AG04450 (cell line): ENCODE results near the gene SIGLEC1. TPM values are rescaled to one million over a fixed set of nuclear protein-coding genes. Genes with fewer than 3 reads are reported as not detected.

Source experiments
- CTCF ChIA-PET: fragments of 300-600, 350-600 bp; formaldehyde crosslinking; extraction: SDS; loops from one replicate; lab custom pipeline; 2022; ENCODE audit warnings: antibody characterized with exemption, inconsistent platforms; lab: Charles Lee
- POLR2A ChIA-PET: fragments of 350-600 bp; formaldehyde crosslinking; extraction: SDS; loops from one replicate; lab custom pipeline; 2021; ENCODE audit warnings: antibody characterized with exemption, inconsistent platforms; lab: Yijun Ruan, JAX
- DNase-seq: peaks from one replicate; pipeline ENCODE4 v3.0.0-alpha.2; 2011; ENCODE audit warnings: low read depth, low spot score
- H3K27ac ChIP-seq: one replicate; pipeline ENCODE4 v1.5.1; 2012; ENCODE audit warnings: low read depth, low read length, control low read depth
- H3K27me3 ChIP-seq: one replicate; pipeline ENCODE4 v1.6.0; 2012; ENCODE audit warnings: low read length; ENCODE audit not compliant: control insufficient read depth, insufficient read depth
- H3K4me3 ChIP-seq: 2 replicates; pipeline ENCODE4 v1.5.1; 2011; ENCODE audit warnings: mild to moderate bottlenecking, low read depth, low read length, control low read depth
- H3K9me3 ChIP-seq: 2 replicates; pipeline ENCODE4 v1.5.1; 2012; ENCODE audit warnings: low read length; ENCODE audit not compliant: control insufficient read depth, insufficient read depth
- polyA plus RNA-seq: library from polyadenylated mRNA; depleted of rRNA; stranded (reverse); fragments of >200 nt; gene quantifications from 2 replicates; pipeline ENCODE4 v1.2.3, GENCODE V29; 2011; rRNA removed
- TF ChIP-seq, protein P1 (sequence below): IDR thresholded peaks from 2 replicates; pipeline ENCODE4 v1.5.1; 2011; ENCODE audit warnings: low read depth, low read length, control low read depth, inconsistent platforms

SIGLEC1 gene
- polyA plus RNA-seq, 1 experiment, result not detected

- H3K27me3 ChIP-seq, result peaks cover 40% of the 10 kb centered on the region
- POLR2A ChIA-PET, result no interaction called here
These were observed 49.2 kb downstream of the SIGLEC1 start, which contains the start of gene GFRA4 for GRCh38 chr20:3663031-3663701. Gene GFRA4, minus strand, starts transcription at chr20:3663399. Its CDS starts 0 bp downstream, at chr20:3663399.

More at GRCh38 chr20:3663031-3663701, 49.2 kb downstream of the SIGLEC1 start, which contains the start of gene GFRA4:
- DNase-seq, result no peak
- Histone ChIP-seq H3K4me3 (no peak within 1 kb of the TSS), H3K9me3 (peaks cover 3% of the 10 kb centered on the region; the same call in 1 of the 2 replicates), H3K27ac (no peak within 1 kb of the TSS)
- TF ChIP-seq, protein P1, sequence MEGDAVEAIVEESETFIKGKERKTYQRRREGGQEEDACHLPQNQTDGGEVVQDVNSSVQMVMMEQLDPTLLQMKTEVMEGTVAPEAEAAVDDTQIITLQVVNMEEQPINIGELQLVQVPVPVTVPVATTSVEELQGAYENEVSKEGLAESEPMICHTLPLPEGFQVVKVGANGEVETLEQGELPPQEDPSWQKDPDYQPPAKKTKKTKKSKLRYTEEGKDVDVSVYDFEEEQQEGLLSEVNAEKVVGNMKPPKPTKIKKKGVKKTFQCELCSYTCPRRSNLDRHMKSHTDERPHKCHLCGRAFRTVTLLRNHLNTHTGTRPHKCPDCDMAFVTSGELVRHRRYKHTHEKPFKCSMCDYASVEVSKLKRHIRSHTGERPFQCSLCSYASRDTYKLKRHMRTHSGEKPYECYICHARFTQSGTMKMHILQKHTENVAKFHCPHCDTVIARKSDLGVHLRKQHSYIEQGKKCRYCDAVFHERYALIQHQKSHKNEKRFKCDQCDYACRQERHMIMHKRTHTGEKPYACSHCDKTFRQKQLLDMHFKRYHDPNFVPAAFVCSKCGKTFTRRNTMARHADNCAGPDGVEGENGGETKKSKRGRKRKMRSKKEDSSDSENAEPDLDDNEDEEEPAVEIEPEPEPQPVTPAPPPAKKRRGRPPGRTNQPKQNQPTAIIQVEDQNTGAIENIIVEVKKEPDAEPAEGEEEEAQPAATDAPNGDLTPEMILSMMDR, result no peak
- CTCF ChIA-PET, result no interaction called here

Other genes with a start within 250 kb of the SIGLEC1 start
- 54.3 and 59.7 TPM in 2 replicates for gene ATRN, start 241.6 kb downstream of the SIGLEC1 start, polyA plus RNA-seq
- gene GFRA4, start 49.2 kb downstream of the SIGLEC1 start, polyA plus RNA-seq, result not detected in 2 replicates
- 16.3 and 18.3 TPM in 2 replicates for gene ADAM33, start 30.6 kb downstream of the SIGLEC1 start, polyA plus RNA-seq
- 0.05 and 0.09 TPM in 2 replicates for gene HSPA12B, start 20.1 kb upstream of the SIGLEC1 start, polyA plus RNA-seq
- gene ADISSP, start 55.2 kb upstream of the SIGLEC1 start, polyA plus RNA-seq, result 22.6 and 29.2 TPM in 2 replicates
- 0.12 TPM in 2 replicates for gene SPEF1, start 68.8 kb upstream of the SIGLEC1 start, polyA plus RNA-seq
- gene CENPB, start 74.1 kb upstream of the SIGLEC1 start, polyA plus RNA-seq, result 29.7 and 37.0 TPM in 2 replicates
- gene CDC25B, start 83.7 kb upstream of the SIGLEC1 start, polyA plus RNA-seq, result 57.3 and 58.9 TPM in 2 replicates
- gene AP5S1, start 107.9 kb upstream of the SIGLEC1 start, polyA plus RNA-seq, result 7.8 and 11.7 TPM in 2 replicates
- gene MAVS, start 134.2 kb upstream of the SIGLEC1 start, polyA plus RNA-seq, result 16.4 and 18.2 TPM in 2 replicates
- gene PANK2, start 176.8 kb upstream of the SIGLEC1 start, polyA plus RNA-seq, result 24.9 and 32.2 TPM in 2 replicates